Suprapubic skin (tissue), 4 donors: ENCODE measurements around the gene PTPN1.

Experiments
- EP300 ChIP-seq: sonication (generic); formaldehyde crosslinking; IDR thresholded peaks from one replicate; pipeline ENCODE4 v1.6.1; 2017; ENCODE audit warnings: antibody characterized with exemption
- POLR2A ChIP-seq, 2 donors: fragments of 450-650 bp; IDR thresholded peaks; one replicate each; pipeline ENCODE4 v1.6.1; 2017; ENCODE audit warnings: antibody characterized with exemption in 2 of 2, mild to moderate bottlenecking in 2 of 2, moderate library complexity in 2 of 2
- POLR2AphosphoS5 ChIP-seq, 3 donors: sonication (generic); formaldehyde crosslinking; IDR thresholded peaks; one replicate each; pipeline ENCODE4 v1.6.1; 2017; ENCODE audit warnings: antibody characterized with exemption in 3 of 3
- TF ChIP-seq, protein P1 (sequence below), 2 donors: fragments of 200-600 bp in 1 of 2; fragments of 450-650 bp in 1 of 2; sonication (generic) in 1 of 2; IDR thresholded peaks; one replicate each; pipeline ENCODE4 v1.5.1; 2016 to 2019; ENCODE audit warnings: antibody characterized with exemption in 2 of 2, mild to moderate bottlenecking in 1 of 2, moderate library complexity in 1 of 2

DNA sequence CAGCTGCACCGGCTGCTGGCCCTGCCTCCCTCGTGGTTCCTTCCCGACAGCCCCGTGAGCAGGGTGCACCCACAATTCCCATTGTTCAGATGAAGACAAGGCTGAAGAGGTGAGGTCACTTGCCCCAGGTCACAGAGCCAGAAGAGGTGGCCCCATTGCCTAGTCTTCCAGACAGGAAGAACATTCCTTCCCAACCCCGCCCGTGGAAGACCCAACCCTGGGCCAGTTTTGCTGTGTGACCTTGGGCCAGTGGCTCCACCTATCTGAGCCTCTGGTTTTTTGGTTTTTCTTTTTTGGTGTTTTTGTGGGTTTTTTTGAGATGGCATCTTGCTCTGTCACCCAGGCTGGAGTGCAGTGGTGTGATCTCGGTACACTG is 119.5 kb downstream of the PTPN1 start:
- TF ChIP-seq, protein P1, sequence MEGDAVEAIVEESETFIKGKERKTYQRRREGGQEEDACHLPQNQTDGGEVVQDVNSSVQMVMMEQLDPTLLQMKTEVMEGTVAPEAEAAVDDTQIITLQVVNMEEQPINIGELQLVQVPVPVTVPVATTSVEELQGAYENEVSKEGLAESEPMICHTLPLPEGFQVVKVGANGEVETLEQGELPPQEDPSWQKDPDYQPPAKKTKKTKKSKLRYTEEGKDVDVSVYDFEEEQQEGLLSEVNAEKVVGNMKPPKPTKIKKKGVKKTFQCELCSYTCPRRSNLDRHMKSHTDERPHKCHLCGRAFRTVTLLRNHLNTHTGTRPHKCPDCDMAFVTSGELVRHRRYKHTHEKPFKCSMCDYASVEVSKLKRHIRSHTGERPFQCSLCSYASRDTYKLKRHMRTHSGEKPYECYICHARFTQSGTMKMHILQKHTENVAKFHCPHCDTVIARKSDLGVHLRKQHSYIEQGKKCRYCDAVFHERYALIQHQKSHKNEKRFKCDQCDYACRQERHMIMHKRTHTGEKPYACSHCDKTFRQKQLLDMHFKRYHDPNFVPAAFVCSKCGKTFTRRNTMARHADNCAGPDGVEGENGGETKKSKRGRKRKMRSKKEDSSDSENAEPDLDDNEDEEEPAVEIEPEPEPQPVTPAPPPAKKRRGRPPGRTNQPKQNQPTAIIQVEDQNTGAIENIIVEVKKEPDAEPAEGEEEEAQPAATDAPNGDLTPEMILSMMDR (IDR thresholded peaks at IDR 0.05): no peak
- no peak for TF ChIP-seq EP300
- no peak for TF ChIP-seq POLR2AphosphoS5 (IDR thresholded peaks at IDR 0.05)
- TF ChIP-seq POLR2A (IDR thresholded peaks at IDR 0.05): no peak
